ENCODE measurements around the gene CXCL16. TPM values are rescaled to one million over a fixed set of nuclear protein-coding genes. Genes with fewer than 3 reads are reported as not detected.

Gene CXCL16
- total and polyA plus RNA-seq, 10 of the 15 experiments (the other 5 are each of a cell fraction or from before 2014, with no cell fraction given), result 0.15 to 2.2 (median 0.65) TPM

DNA sequence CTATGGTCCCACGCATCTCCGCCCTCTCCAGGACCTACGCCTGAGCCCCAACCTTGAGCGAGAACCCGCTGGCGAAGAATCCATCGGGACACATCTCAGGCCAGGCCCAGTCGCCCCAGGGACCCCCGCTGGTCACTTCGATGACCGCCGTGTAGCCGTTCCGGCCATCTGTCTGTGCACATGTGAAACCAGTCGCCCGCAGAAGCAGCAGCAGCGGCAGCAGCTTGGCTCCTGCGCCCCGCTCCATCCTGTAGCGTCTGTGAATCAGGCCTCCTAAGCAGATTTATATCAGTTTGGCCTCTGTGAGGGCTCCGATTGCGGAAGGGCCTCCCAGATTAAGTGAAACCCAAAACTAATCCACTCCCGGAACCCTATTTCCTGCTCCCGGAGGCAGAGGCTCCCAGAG is 46.4 kb upstream of the CXCL16 start, which contains the start of gene VMO1 (continued):
- TF ChIP-seq SIN3A (IDR thresholded peaks at IDR 0.05; ENCODE audit: low read depth, low read length) (no peak), STAT3 (IDR thresholded peaks at IDR 0.05; ENCODE audit: low read depth, low read length) (no peak)
- TF ChIP-seq, protein P1, sequence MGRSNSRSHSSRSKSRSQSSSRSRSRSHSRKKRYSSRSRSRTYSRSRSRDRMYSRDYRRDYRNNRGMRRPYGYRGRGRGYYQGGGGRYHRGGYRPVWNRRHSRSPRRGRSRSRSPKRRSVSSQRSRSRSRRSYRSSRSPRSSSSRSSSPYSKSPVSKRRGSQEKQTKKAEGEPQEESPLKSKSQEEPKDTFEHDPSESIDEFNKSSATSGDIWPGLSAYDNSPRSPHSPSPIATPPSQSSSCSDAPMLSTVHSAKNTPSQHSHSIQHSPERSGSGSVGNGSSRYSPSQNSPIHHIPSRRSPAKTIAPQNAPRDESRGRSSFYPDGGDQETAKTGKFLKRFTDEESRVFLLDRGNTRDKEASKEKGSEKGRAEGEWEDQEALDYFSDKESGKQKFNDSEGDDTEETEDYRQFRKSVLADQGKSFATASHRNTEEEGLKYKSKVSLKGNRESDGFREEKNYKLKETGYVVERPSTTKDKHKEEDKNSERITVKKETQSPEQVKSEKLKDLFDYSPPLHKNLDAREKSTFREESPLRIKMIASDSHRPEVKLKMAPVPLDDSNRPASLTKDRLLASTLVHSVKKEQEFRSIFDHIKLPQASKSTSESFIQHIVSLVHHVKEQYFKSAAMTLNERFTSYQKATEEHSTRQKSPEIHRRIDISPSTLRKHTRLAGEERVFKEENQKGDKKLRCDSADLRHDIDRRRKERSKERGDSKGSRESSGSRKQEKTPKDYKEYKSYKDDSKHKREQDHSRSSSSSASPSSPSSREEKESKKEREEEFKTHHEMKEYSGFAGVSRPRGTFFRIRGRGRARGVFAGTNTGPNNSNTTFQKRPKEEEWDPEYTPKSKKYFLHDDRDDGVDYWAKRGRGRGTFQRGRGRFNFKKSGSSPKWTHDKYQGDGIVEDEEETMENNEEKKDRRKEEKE (IDR thresholded peaks at IDR 0.05), result no peak

DNA sequence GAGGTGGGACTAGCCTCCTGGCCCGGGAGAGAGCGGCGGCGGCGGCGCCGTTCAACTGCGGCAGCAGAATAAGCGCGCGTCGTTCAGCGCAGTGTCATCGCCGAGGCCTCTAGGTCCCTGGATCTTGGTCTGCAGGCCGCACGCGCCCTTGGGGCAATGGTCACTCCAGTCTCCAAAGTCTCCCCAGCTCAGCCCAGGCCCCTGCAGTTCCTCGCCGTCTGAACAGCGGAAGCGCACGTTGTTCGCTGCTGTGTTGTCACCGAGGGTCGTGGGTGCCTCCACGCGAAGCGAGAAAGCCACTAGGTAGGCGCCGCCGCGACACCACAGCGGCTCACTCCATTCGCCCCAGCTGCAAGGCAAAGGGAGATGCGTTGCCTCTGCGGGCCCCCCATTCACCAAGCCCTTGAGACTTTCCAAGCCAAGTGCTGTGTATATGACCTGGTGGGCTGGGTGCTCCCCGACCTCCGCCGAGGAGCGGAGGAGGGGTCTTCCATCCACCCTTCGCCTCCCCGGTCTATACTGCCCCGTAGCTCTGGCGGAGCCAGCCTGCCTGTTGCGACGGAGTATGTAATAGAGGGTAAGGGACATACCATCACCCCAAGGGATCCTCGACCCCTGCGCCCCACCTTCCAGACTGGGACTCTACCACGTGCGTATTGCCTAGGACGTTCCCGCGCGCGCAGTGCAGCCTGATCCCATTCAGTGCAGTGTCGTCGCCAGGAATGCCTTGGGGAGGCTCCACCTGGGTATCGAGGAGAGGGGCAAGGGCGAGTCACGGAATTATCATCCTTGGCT is 45.8 kb upstream of the CXCL16 start:
- H3K9ac ChIP-seq (ENCODE audit: control insufficient read depth, insufficient read depth, low read length), result no peak overlapping the region
- TF ChIP-seq NR2F1 (conservative IDR thresholded peaks at IDR 0.05) (no peak), MYC (IDR thresholded peaks at IDR 0.05; ENCODE audit: insufficient read depth, insufficient read length, insufficient replicate concordance, low read length, severe bottlenecking) (no peak), TBL1XR1 (IDR thresholded peaks at IDR 0.05; ENCODE audit: low read depth, low read length) (no peak), ZNF207 (IDR thresholded peaks at IDR 0.05; ENCODE audit: borderline replicate concordance) (no peak), CEBPB (IDR thresholded peaks at IDR 0.05; ENCODE audit: borderline replicate concordance in 1 of 2, low read depth in 2 of 2, low read length in 2 of 2) (no peak), ZNF384 (IDR thresholded peaks at IDR 0.05; ENCODE audit: borderline replicate concordance, low read depth, low read length) (no peak), WRNIP1 (IDR thresholded peaks at IDR 0.05; ENCODE audit: borderline replicate concordance, low read depth, low read length) (no peak), ZSCAN29 (IDR thresholded peaks at IDR 0.05) (no peak), POLR2AphosphoS2 (IDR thresholded peaks at IDR 0.05; ENCODE audit: low read depth, low read length) (no peak), NFXL1 (IDR thresholded peaks at IDR 0.05; ENCODE audit: borderline replicate concordance) (no peak)
- TF ChIP-seq, protein P2, sequence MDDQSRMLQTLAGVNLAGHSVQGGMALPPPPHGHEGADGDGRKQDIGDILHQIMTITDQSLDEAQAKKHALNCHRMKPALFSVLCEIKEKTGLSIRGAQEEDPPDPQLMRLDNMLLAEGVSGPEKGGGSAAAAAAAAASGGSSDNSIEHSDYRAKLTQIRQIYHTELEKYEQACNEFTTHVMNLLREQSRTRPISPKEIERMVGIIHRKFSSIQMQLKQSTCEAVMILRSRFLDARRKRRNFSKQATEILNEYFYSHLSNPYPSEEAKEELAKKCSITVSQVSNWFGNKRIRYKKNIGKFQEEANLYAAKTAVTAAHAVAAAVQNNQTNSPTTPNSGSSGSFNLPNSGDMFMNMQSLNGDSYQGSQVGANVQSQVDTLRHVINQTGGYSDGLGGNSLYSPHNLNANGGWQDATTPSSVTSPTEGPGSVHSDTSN (IDR thresholded peaks at IDR 0.05; ENCODE audit: insufficient replicate concordance, low read depth, low read length), result no peak
- ChIA-PET SMC1A (ENCODE audit: uncharacterized antibody, unreplicated experiment) (no interaction called here), POLR2A (no interaction called here), CTCF (interaction anchor here (0.8 kb wide), 1 partner anchor 9 kb away, joined by 3 read pairs; no protein-coding TSS in a partner anchor), RAD21 (ENCODE audit: unreplicated experiment) (interaction anchor here (1.7 kb wide), 1 partner anchor 75 kb away, joined by 5 read pairs; the partner anchor contains the start of gene ARRB2)
- intact Hi-C loops (cut with micrococcal nuclease; ENCODE audit: unreplicated experiment) (loop anchor here (2.0 to 10.0 kb wide), 3 partner anchors 51 to 103 kb away; partner anchors contain the start of genes ARRB2, CXCL16, MED11 and ZMYND15), in situ Hi-C loops (cut with MboI) (no loop called here)
- WGBS (ENCODE audit: insufficient coverage, insufficient replicate concordance, low lambda C conversion rate, missing lambda C conversion rate), result 20% methylated on average over 61 of the region's 61 CpGs
- no peaks in the 10 kb centered on the region for H3K36me3 ChIP-seq (ENCODE audit: control insufficient read depth in 2 of 2, insufficient read depth in 2 of 2, low read length in 1 of 2)
- peaks cover 9% of the 10 kb centered on the region for H3K4me1 ChIP-seq (ENCODE audit: control insufficient read depth, insufficient read depth, low read length)
- ATAC-seq (no peak), FAIRE-seq (no peak), DNase-seq (ENCODE audit: low read depth, low spot score) (no peak)
- no peak overlapping the region for H3K4me3 ChIP-seq
- H3K27ac ChIP-seq (ENCODE audit: control insufficient read depth, insufficient read depth), result no peak overlapping the region
- no peaks in the 10 kb centered on the region for H4K20me1 ChIP-seq (ENCODE audit: control insufficient read depth, insufficient read depth)
- no peak overlapping the region for H2AFZ ChIP-seq (ENCODE audit: control insufficient read depth, low read depth, low read length)
- peaks cover 18 to 19% of the 10 kb centered on the region in 2 experiments for H3K27me3 ChIP-seq (replicated peaks in 1 of 2; ENCODE audit: control insufficient read depth in 2 of 2, insufficient read depth in 2 of 2, low read length in 1 of 2)
- no peaks in the 10 kb centered on the region for H3K79me2 ChIP-seq (ENCODE audit: control insufficient read depth, insufficient read depth, low read length)
- no TSS peak for BruUV-seq (replicated peaks)
- H3K4me2 ChIP-seq (ENCODE audit: control insufficient read depth, insufficient read depth), result no peak overlapping the region; the same call in 1 of the 2 replicates
- no peaks in the 10 kb centered on the region for H3K9me3 ChIP-seq (replicated peaks; ENCODE audit: control insufficient read depth, insufficient read depth, low read length)

Data from GM12878 (cell line).